H1 (cell line): ENCODE data around the gene FAM83B. TPM values are rescaled to one million over a fixed set of nuclear protein-coding genes. Genes with fewer than 3 reads are reported as not detected.
"Not testable (repeated sequence)": the region's sequence is repeated elsewhere in the genome, so short reads cannot be mapped to it uniquely, and the experiment has no call there.

ENCODE experiments used
- CTCF ChIA-PET: fragments of 300-600 bp; sonication (Branson Sonifier 250); formaldehyde crosslinking; loops from one replicate; lab custom pipeline; 2021; ENCODE audit not compliant: partially characterized antibody; lab: Charles Lee
- POLR2A ChIA-PET: fragments of 300-600 bp; sonication (Branson Sonifier 250); formaldehyde crosslinking; loops from one replicate; lab custom pipeline; 2021; ENCODE audit warnings: inconsistent platforms; ENCODE audit not compliant: partially characterized antibody; lab: Charles Lee
- DNase-seq, 2 experiments: peaks; one replicate each; pipeline versions ENCODE4 v3.0.0 to v3.0.0-alpha.2; 2010 to 2022; ENCODE audit warnings: low spot score in 2 of 2, low read depth in 1 of 2, mixed read lengths in 1 of 2
- FAIRE-seq: peaks from 2 replicates; lab custom pipeline; 2011; peaks lifted over from hg19 to GRCh38; lab: Jason Lieb, UNC
- H2AFZ ChIP-seq: 2 replicates; pipeline ENCODE4 v1.8.1; 2012; ENCODE audit warnings: low read length, inconsistent platforms
- H2AK5ac ChIP-seq: 2 replicates; pipeline ENCODE4 v1.6.1; 2013; ENCODE audit warnings: low read depth, low read length
- H2BK120ac ChIP-seq: replicated peaks from 2 replicates; pipeline ENCODE3; 2013; ENCODE audit warnings: low read depth, low read length, inconsistent platforms
- H2BK12ac ChIP-seq: 2 replicates; pipeline ENCODE4 v1.6.1; 2013; ENCODE audit warnings: low read depth, low read length
- H2BK15ac ChIP-seq: 2 replicates; pipeline ENCODE4 v1.6.1; 2013; ENCODE audit warnings: low read length
- H2BK20ac ChIP-seq: 2 replicates; pipeline ENCODE4 v1.6.1; 2013; ENCODE audit warnings: low read length
- H2BK5ac ChIP-seq: 2 replicates; pipeline ENCODE4 v1.6.1; 2013; ENCODE audit warnings: low read depth, low read length
- H3K14ac ChIP-seq: 2 replicates; pipeline ENCODE4 v1.6.1; 2013; ENCODE audit warnings: inconsistent platforms; ENCODE audit not compliant: insufficient read length
- H3K18ac ChIP-seq: 2 replicates; pipeline ENCODE4 v1.6.1; 2013; ENCODE audit warnings: low read length; ENCODE audit errors: extremely low read depth
- H3K23ac ChIP-seq: 2 replicates; pipeline ENCODE4 v1.6.1; 2013; ENCODE audit warnings: inconsistent platforms; ENCODE audit not compliant: insufficient read length
- H3K23me2 ChIP-seq: 2 replicates; pipeline ENCODE4 v1.6.1; 2013; ENCODE audit warnings: low read depth, low read length
- H3K27ac ChIP-seq: 2 replicates; pipeline ENCODE4 v1.6.1; 2011; ENCODE audit warnings: low read depth, low read length, inconsistent platforms
- H3K27me3 ChIP-seq, 4 experiments: replicated peaks in 1 of 4; 1 replicate in 1 of 4; 2 replicates in 3 of 4; pipeline versions ENCODE4 v1.6.1 to v1.8.1; 2011 to 2013; ENCODE audit warnings: low read length in 3 of 4, mild to moderate bottlenecking in 3 of 4, inconsistent platforms in 2 of 4, mixed read lengths in 2 of 4, moderate library complexity in 1 of 4; ENCODE audit not compliant: control insufficient read depth in 3 of 4, insufficient read depth in 3 of 4; ENCODE audit errors: extremely low read depth in 1 of 4
- H3K36me3 ChIP-seq, 4 experiments: 2 replicates each; pipeline versions ENCODE4 v1.6.1 to v1.8.1; 2011 to 2013; ENCODE audit warnings: mild to moderate bottlenecking in 4 of 4, low read length in 3 of 4, moderate library complexity in 2 of 4, control low read depth in 1 of 4, inconsistent platforms in 1 of 4; ENCODE audit not compliant: insufficient read depth in 4 of 4, control insufficient read depth in 2 of 4
- H3K4ac ChIP-seq: replicated peaks from 2 replicates; pipeline ENCODE3; 2013; ENCODE audit warnings: low read length, low read depth, mixed read lengths, inconsistent platforms; ENCODE audit not compliant: insufficient read length
- H3K4me1 ChIP-seq, 4 experiments: replicated peaks in 1 of 4; 1 replicate in 1 of 4; 2 replicates in 3 of 4; pipeline versions ENCODE4 v1.6.1 to v1.8.1; 2011 to 2013; ENCODE audit warnings: low read length in 3 of 4, inconsistent platforms in 2 of 4, mixed read lengths in 1 of 4; ENCODE audit not compliant: insufficient read depth in 4 of 4, control insufficient read depth in 3 of 4
- H3K4me2 ChIP-seq, 2 experiments: 2 replicates each; pipeline versions ENCODE4 v1.6.1 to v1.8.1; 2011 to 2013; ENCODE audit warnings: low read depth in 2 of 2, low read length in 2 of 2, control low read depth in 1 of 2, inconsistent platforms in 1 of 2, mild to moderate bottlenecking in 1 of 2; ENCODE audit not compliant: insufficient read depth in 1 of 2
- H3K4me3 ChIP-seq, 4 experiments: fragments of 200-600, 300-600 bp in 1 of 4; sonication (generic), shearing (Covaris generic), sonication (Bioruptor Twin) in 1 of 4; 2 replicates each; pipeline versions ENCODE4 v1.5.1 to v1.8.1; 2011 to 2016; ENCODE audit warnings: low read length in 4 of 4, low read depth in 3 of 4, control low read depth in 2 of 4, inconsistent platforms in 2 of 4, mild to moderate bottlenecking in 2 of 4, mixed read lengths in 1 of 4, moderate library complexity in 1 of 4; ENCODE audit not compliant: insufficient read depth in 2 of 4; ENCODE audit errors: extremely low read depth in 1 of 4
- H3K56ac ChIP-seq: replicated peaks from 2 replicates; pipeline ENCODE3; 2013; ENCODE audit warnings: low read depth, mild to moderate bottlenecking, mixed read lengths, low read length, inconsistent platforms; ENCODE audit not compliant: insufficient read length
- H3K79me1 ChIP-seq: 2 replicates; pipeline ENCODE4 v1.6.1; 2013; ENCODE audit warnings: low read depth, low read length, control low read depth
- H3K79me2 ChIP-seq, 2 experiments: 2 replicates each; pipeline versions ENCODE4 v1.6.1 to v1.8.1; 2012 to 2013; ENCODE audit warnings: low read length in 2 of 2, mild to moderate bottlenecking in 2 of 2, inconsistent platforms in 1 of 2; ENCODE audit not compliant: insufficient read depth in 2 of 2, control insufficient read depth in 1 of 2
- H3K9ac ChIP-seq, 4 experiments: replicated peaks in 1 of 4; 1 replicate in 1 of 4; 2 replicates in 3 of 4; pipeline versions ENCODE4 v1.6.1 to v1.8.1; 2011 to 2013; ENCODE audit warnings: low read depth in 3 of 4, low read length in 3 of 4, control low read depth in 2 of 4, mild to moderate bottlenecking in 2 of 4, moderate library complexity in 2 of 4, inconsistent platforms in 1 of 4; ENCODE audit errors: extremely low read depth in 1 of 4
- H3K9me3 ChIP-seq, 2 experiments: 2 replicates each; pipeline versions ENCODE4 v1.6.1 to v1.8.1; 2012 to 2013; ENCODE audit warnings: mild to moderate bottlenecking in 2 of 2, moderate library complexity in 2 of 2, control low read depth in 1 of 2, inconsistent platforms in 1 of 2, low read depth in 1 of 2, low read length in 1 of 2, mixed read lengths in 1 of 2; ENCODE audit not compliant: insufficient read depth in 2 of 2
- H4K20me1 ChIP-seq, 2 experiments: replicated peaks in 1 of 2; 2 replicates each; pipeline versions ENCODE3 to v1.8.1; 2011 to 2013; ENCODE audit warnings: inconsistent platforms in 2 of 2, low read length in 2 of 2, mild to moderate bottlenecking in 1 of 2; ENCODE audit not compliant: insufficient read depth in 2 of 2, control insufficient read depth in 1 of 2
- H4K5ac ChIP-seq: 2 replicates; pipeline ENCODE4 v1.6.1; 2013; ENCODE audit warnings: low read length, low read depth, mixed read lengths, inconsistent platforms; ENCODE audit not compliant: insufficient read length
- H4K8ac ChIP-seq: 2 replicates; pipeline ENCODE4 v1.8.0; 2013; ENCODE audit warnings: mild to moderate bottlenecking, moderate library complexity, low read length, inconsistent platforms; ENCODE audit not compliant: insufficient read depth; ENCODE audit errors: extremely low read depth
- H4K91ac ChIP-seq: replicated peaks from 2 replicates; pipeline ENCODE3; 2013; ENCODE audit warnings: low read length, mixed read lengths, inconsistent platforms; ENCODE audit not compliant: insufficient read length
- WGBS, 2 experiments: shearing (Covaris generic) in 1 of 2; methylation state at CpG; one replicate each; pipeline versions ENCODE4 v1.1.6 to v1.1.7; 2013 to 2015; ENCODE audit warnings: low lambda C conversion rate in 2 of 2, mixed read lengths in 2 of 2, inconsistent platforms in 1 of 2, low coverage in 1 of 2, missing lambda C conversion rate in 1 of 2; ENCODE audit not compliant: insufficient replicate concordance in 2 of 2, insufficient coverage in 1 of 2, insufficient read length in 1 of 2; ENCODE audit errors: extremely low coverage in 1 of 2, missing lambda C conversion rate in 1 of 2; 5-methylcytosine and 5-hydroxymethylcytosine counted together
- polyA plus RNA-seq, 7 experiments: library from polyadenylated mRNA; depleted of rRNA in 3 of 7; stranded (reverse) in 5 of 7; unstranded in 2 of 7; fragments of >200 nt in 5 of 7; fragments of 200-250 nt in 2 of 7; gene quantifications; 1 replicate in 5 of 7; 2 replicates in 1 of 7; 4 replicates in 1 of 7; pipeline versions ENCODE4 v1.2.1 to v1.2.3, GENCODE V29; 2011 to 2013; ENCODE audit warnings: missing spikeins in 2 of 7, mixed read lengths in 2 of 7
- total RNA-seq: library from RNA; stranded (reverse); fragmentation: NEBNext Ultra II Directional; extraction: Animal tissue kit (Norgen Biotek cat#: 25700); gene quantifications from 2 replicates; pipeline ENCODE4 v1.2.1, GENCODE V29; 2021

FAM83B gene
- total and polyA plus RNA-seq, 2 of the 8 experiments (the other 6 are each of a cell fraction or from before 2014, with no cell fraction given) = 0.71 to 5.7 TPM

- DNase-seq, H2BK15ac ChIP-seq, H3K9ac ChIP-seq, H3K4me1 ChIP-seq, H3K56ac ChIP-seq, H3K9me3 ChIP-seq, H3K14ac ChIP-seq, H3K79me2 ChIP-seq, H3K27ac ChIP-seq, H3K23me2 ChIP-seq, H4K8ac ChIP-seq, H2AK5ac ChIP-seq, H3K4me2 ChIP-seq, H4K20me1 ChIP-seq, POLR2A ChIA-PET, H2BK5ac ChIP-seq, H2AFZ ChIP-seq, H3K4me3 ChIP-seq, H3K79me1 ChIP-seq, H4K91ac ChIP-seq, H2BK20ac ChIP-seq, H3K23ac ChIP-seq, H3K27me3 ChIP-seq, H3K4ac ChIP-seq, H2BK120ac ChIP-seq, H3K36me3 ChIP-seq, FAIRE-seq, H3K18ac ChIP-seq, H4K5ac ChIP-seq, CTCF ChIA-PET, H2BK12ac ChIP-seq: not testable (repeated sequence)
- 93% methylated on average over 17 of the region's 24 CpGs; no CpG with 5 or more reads in 1 of the 2 experiments for WGBS, 2 experiments
Observed at GRCh38 chr6:54979161-54979560, 132.6 kb downstream of the FAM83B start.
